Calu3 (cell line): Measurements from ENCODE around the gene FRMD4B. TPM values are rescaled to one million over a fixed set of nuclear protein-coding genes. Genes with fewer than 3 reads are reported as not detected.
A peak's percentile ranks its signal among the peaks of the same experiment; 100 is the strongest.

ENCODE experiments used
- BruUV-seq: library from RNA; stranded (reverse); fragments of 400-500 nt; replicated peaks from 2 replicates; lab custom pipeline; 2021; lab: Mats Ljungman, UMichigan
- CTCF ChIA-PET: fragments of 300-600 bp; sonication (Branson Sonifier 250); formaldehyde crosslinking; loops from one replicate; lab custom pipeline; 2022; ENCODE audit warnings: antibody characterized with exemption; lab: Charles Lee
- DNase-seq: peaks from one replicate; pipeline ENCODE4 v3.0.0; 2022
- H3K27ac Mint-ChIP-seq: one replicate; pipeline ENCODE4 v1.8.0; 2022; ENCODE audit warnings: mixed read lengths; ENCODE audit not compliant: unreplicated experiment
- H3K27me3 Mint-ChIP-seq: one replicate; pipeline ENCODE4 v1.8.0; 2022; ENCODE audit warnings: mixed read lengths; ENCODE audit not compliant: unreplicated experiment
- H3K36me3 Mint-ChIP-seq: one replicate; pipeline ENCODE4 v1.8.0; 2022; ENCODE audit warnings: mild to moderate bottlenecking, moderate library complexity, mixed read lengths; ENCODE audit not compliant: insufficient read depth, unreplicated experiment
- H3K4me1 Mint-ChIP-seq: one replicate; pipeline ENCODE4 v1.8.0; 2022; ENCODE audit warnings: mild to moderate bottlenecking, low read depth, mixed read lengths; ENCODE audit not compliant: unreplicated experiment
- H3K4me3 Mint-ChIP-seq: one replicate; pipeline ENCODE4 v1.8.0; 2022; ENCODE audit warnings: mild to moderate bottlenecking, low read depth, moderate library complexity, mixed read lengths; ENCODE audit not compliant: unreplicated experiment
- H3K9me3 Mint-ChIP-seq: one replicate; pipeline ENCODE4 v1.8.0; 2022; ENCODE audit warnings: low read depth, mixed read lengths; ENCODE audit not compliant: unreplicated experiment
- CTCF ChIP-seq: fragments of 200-600 bp; IDR thresholded peaks from one replicate; pipeline ENCODE4 v1.8.0; 2022; ENCODE audit warnings: antibody characterized with exemption; ENCODE audit not compliant: unreplicated experiment
- intact Hi-C: fragments of 100-400 bp; cut with micrococcal nuclease; formaldehyde crosslinking; loops from one replicate; pipeline ENCODE4 v1.10.0; 2022; ENCODE audit not compliant: unreplicated experiment
- total RNA-seq: library from RNA; stranded (reverse); gene quantifications from 2 replicates; pipeline ENCODE4 v1.2.3, GENCODE V29; 2022

FRMD4B gene
- total RNA-seq, 1 experiment from 2014 or later = 16.7 TPM

- no peak for TF ChIP-seq CTCF
- no peak overlapping the region for H3K4me3 Mint-ChIP-seq
- no peaks in the 10 kb centered on the region for H3K27me3 Mint-ChIP-seq
- no TSS peak for BruUV-seq
- intact Hi-C loops = no loop called here
- H3K27ac Mint-ChIP-seq = no peak overlapping the region
- no peaks in the 10 kb centered on the region for H3K9me3 Mint-ChIP-seq
- H3K36me3 Mint-ChIP-seq = no peaks in the 10 kb centered on the region
- CTCF ChIA-PET = no interaction called here
- no peak for DNase-seq
- H3K4me1 Mint-ChIP-seq = peaks cover 9% of the 10 kb centered on the region
These were observed 42.9 kb upstream of the FRMD4B start for GRCh38 chr3:69428657-69429255.

- no peak for TF ChIP-seq CTCF
- CTCF ChIA-PET = interaction anchor here (0.5 to 1.0 kb wide), 3 partner anchors 18 to 424 kb away, joined by 3 to 5 read pairs (median 3); no protein-coding TSS in a partner anchor
- intact Hi-C loops = no loop called here
These were observed 41.0 kb upstream of the FRMD4B start for GRCh38 chr3:69426967-69427304.

GRCh38 chr3:69426291-69426966 is 40.5 kb upstream of the FRMD4B start:
- no TSS peak for BruUV-seq
- Mint-ChIP-seq H3K27ac (no peak overlapping the region), H3K4me1 (no peaks in the 10 kb centered on the region), H3K27me3 (no peaks in the 10 kb centered on the region), H3K4me3 (no peak overlapping the region), H3K9me3 (no peaks in the 10 kb centered on the region), H3K36me3 (no peaks in the 10 kb centered on the region)
- CTCF ChIA-PET = interaction anchor here (0.5 to 1.0 kb wide), 2 partner anchors 18 to 117 kb away, joined by 3 read pairs; no protein-coding TSS in a partner anchor
- intact Hi-C loops = no loop called here
- TF ChIP-seq CTCF = no peak
- DNase-seq = no peak

More at GRCh38 chr3:69426967-69427304, 41.0 kb upstream of the FRMD4B start:
- BruUV-seq = no TSS peak
- DNase-seq = no peak
- no peak overlapping the region for H3K4me3 Mint-ChIP-seq
- no peaks in the 10 kb centered on the region for H3K36me3 Mint-ChIP-seq
- H3K27me3 Mint-ChIP-seq = no peaks in the 10 kb centered on the region
- H3K27ac Mint-ChIP-seq = no peak overlapping the region
- H3K4me1 Mint-ChIP-seq = no peaks in the 10 kb centered on the region
- no peaks in the 10 kb centered on the region for H3K9me3 Mint-ChIP-seq

GRCh38 chr3:69425249-69425648 is 39.4 kb upstream of the FRMD4B start:
- TF ChIP-seq CTCF = peak; percentile 43
- Mint-ChIP-seq H3K4me1 (peaks cover 7% of the 10 kb centered on the region), H3K9me3 (no peaks in the 10 kb centered on the region), H3K27ac (no peak overlapping the region), H3K4me3 (no peak overlapping the region), H3K27me3 (no peaks in the 10 kb centered on the region), H3K36me3 (no peaks in the 10 kb centered on the region)
- CTCF ChIA-PET = interaction anchor here (0.7 kb wide), 1 partner anchor 304 kb away, joined by 3 read pairs; no protein-coding TSS in a partner anchor
- peak; percentile 50 for DNase-seq
- BruUV-seq = no TSS peak
- intact Hi-C loops = loop anchor here (1.0 to 2.0 kb wide), 3 partner anchors 114 to 304 kb away; no protein-coding TSS in a partner anchor
